Measurements from ENCODE around the gene RAB11FIP5.

The RAB11FIP5 gene

GRCh38 chr2:73110168-73111072 lies 2.3 kb downstream of the RAB11FIP5 start:
- TF ChIP-seq CTCF (IDR thresholded peaks at IDR 0.05; ENCODE audit: control extremely low read depth, extremely low read depth, low read depth, missing control alignments), result no peak
- CTCF ChIA-PET, result interaction anchor here (0.8 to 2.6 kb wide), 4 partner anchors 24 to 102 kb away, joined by 3 to 11 read pairs (median 4); no protein-coding TSS in a partner anchor
- DNase-seq (ENCODE audit: extremely low spot score), result no peak
- POLR2A ChIA-PET, result no interaction called here

- DNase-seq (ENCODE audit: extremely low spot score), result no peak
- no peak for TF ChIP-seq CTCF (IDR thresholded peaks at IDR 0.05; ENCODE audit: control extremely low read depth, extremely low read depth, low read depth, missing control alignments)
- CTCF ChIA-PET, result interaction anchor here (1.0 to 2.6 kb wide), 4 partner anchors 14 to 103 kb away, joined by 3 to 11 read pairs (median 4); no protein-coding TSS in a partner anchor
Measured at GRCh38 chr2:73109431-73110167, 3.1 kb downstream of the RAB11FIP5 start.

DNA sequence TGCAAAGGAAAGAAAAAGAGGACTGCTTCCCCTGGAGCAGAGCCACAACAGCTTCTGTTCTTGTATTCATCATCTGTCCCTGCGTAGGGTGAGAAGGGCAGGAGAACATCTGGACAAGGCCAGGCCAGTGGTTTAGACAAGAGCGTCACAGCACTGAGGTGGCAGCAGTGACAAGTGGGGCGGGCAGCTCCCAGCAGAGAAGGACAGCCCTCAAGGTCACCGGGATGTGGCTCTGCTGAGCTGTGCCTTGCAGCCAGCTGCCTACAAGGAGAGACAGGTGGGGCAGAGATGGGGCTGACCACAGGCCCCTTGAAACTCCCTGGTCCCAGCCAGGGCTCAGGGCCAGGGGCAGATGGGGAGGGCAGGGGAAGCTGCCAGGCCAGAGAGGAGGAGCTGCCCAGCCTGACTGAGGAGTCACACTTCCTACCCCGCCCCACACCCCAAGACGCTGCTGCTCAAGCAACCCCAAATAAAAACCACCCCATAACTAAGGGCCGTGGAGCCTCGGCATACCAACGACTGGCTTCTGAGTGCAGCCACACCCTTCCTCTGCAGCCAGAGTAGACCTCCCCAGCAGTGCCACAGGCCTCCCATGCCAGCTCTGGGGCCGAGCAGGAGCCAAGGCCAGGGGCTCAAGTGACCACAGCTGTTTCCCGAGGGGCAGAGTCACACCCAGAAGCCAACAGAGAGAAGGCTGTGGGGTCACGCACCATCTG lies 5.4 kb downstream of the RAB11FIP5 start:
- no peak for DNase-seq (ENCODE audit: extremely low spot score)
- TF ChIP-seq CTCF (IDR thresholded peaks at IDR 0.05; ENCODE audit: control extremely low read depth, extremely low read depth, low read depth, missing control alignments), result no peak
- POLR2A ChIA-PET, result no interaction called here
- CTCF ChIA-PET, result interaction anchor here (1.0 to 1.3 kb wide), 3 partner anchors 8 to 115 kb away, joined by 3 read pairs; no protein-coding TSS in a partner anchor

More at GRCh38 chr2:73109431-73110167, 3.1 kb downstream of the RAB11FIP5 start:
- POLR2A ChIA-PET, result no interaction called here

- no peak for TF ChIP-seq CTCF (IDR thresholded peaks at IDR 0.05; ENCODE audit: control extremely low read depth, extremely low read depth, low read depth, missing control alignments)
- no peak for DNase-seq (ENCODE audit: extremely low spot score)
- ChIA-PET CTCF (interaction anchor here (1.0 to 1.6 kb wide), 3 partner anchors 71 to 114 kb away, joined by 3 to 5 read pairs (median 3); no protein-coding TSS in a partner anchor), POLR2A (no interaction called here)
Measured at GRCh38 chr2:73106791-73107190, 6.0 kb downstream of the RAB11FIP5 start.

DNA sequence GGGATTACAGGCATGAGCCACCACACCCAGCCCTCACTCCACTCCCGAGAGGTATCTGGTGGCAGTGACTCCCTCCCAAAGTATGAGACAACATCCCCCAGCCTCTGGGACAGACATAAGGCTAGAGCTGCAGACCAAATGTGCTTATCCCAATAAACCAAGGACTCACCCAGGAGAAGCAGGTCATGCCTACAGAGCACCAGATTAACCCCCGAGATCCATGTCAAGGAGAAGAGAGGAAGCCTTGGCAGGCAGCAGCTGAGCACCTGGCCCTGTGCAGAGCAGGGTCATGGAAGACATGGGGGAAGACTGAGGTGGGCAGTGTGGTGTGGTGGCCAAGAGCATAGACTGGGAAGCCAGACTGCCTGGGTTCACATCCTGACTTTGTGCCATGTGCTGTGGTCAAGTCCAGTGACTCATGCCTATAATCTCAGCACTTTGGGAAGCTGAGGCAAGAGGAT lies 7.2 kb downstream of the RAB11FIP5 start:
- no peak for TF ChIP-seq CTCF (IDR thresholded peaks at IDR 0.05; ENCODE audit: control extremely low read depth, extremely low read depth, low read depth, missing control alignments)
- DNase-seq (ENCODE audit: extremely low spot score), result no peak
- CTCF ChIA-PET, result interaction anchor here (0.8 to 1.7 kb wide), 4 partner anchors 19 to 107 kb away, joined by 3 to 6 read pairs (median 4); no protein-coding TSS in a partner anchor
- POLR2A ChIA-PET, result no interaction called here
